ENCODE data around the gene PLXNA1. TPM values are rescaled to one million over a fixed set of nuclear protein-coding genes. Genes with fewer than 3 reads are reported as not detected.

PLXNA1 gene
- total and polyA plus RNA-seq, 2 of the 8 experiments (the other 6 are each of a cell fraction or from before 2014, with no cell fraction given) = 47.5 to 54.9 TPM

DNA sequence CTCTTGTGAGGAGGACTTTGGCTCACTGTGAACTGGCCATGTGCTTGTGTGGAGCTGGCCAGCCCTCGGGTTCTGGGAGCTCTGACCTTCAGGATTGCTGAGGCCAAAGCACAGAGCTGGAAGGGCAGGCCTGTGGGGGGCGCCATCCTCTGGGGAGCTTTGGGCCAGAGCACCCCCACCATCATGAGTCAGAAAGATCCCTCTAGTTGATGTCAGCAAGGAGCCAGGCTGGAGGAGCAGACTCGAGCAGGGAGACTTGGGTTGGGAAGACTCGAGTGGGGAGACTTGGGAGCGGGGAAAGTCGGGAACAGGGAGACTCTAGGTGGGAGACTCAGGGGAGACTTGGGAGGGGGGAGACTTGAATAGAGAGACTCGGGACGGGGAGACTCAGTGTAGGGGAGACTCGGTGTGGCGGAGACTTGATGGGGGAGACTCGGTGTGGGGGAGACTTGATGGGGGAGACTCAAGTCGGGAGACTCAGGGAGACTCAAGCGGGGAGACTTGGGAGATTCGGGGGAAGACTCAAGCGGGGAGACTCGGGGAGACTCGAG lies 37.7 kb upstream of the PLXNA1 start (continued):
- TF ChIP-seq USF2 (IDR thresholded peaks at IDR 0.05; ENCODE audit: low read length) = no peak

Data from H1 (cell line).